GM21381 (cell line): Measurements from ENCODE around the gene ANO7.

Experiments
- ATAC-seq: cut with Tn5 transposase; IDR thresholded peaks from one replicate; pipeline ENCODE4 v1.9.1; 2021; ENCODE audit warnings: mild to moderate bottlenecking, moderate library complexity; ENCODE audit not compliant: unreplicated experiment

Gene ANO7

DNA sequence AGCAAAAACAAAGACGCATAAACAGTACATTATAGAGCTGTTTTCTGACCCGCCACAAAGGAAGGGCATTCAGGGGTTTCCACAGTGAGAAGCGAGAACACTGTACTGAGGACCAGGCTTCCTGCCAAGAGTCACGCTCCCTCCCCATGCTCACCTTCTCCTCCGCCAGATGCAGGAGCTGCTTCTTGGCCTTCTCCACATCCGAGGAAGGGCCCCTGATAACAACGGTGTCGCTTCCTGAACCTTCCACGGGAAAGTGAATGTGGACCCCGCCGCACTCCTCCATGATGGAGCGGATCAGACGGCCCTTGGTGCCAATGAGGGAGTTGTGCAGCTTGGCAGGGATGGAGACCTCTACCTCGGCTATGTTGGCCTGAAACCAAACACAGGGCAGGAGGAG lies 53.8 kb downstream of the ANO7 start:
- ATAC-seq, result no peak

DNA sequence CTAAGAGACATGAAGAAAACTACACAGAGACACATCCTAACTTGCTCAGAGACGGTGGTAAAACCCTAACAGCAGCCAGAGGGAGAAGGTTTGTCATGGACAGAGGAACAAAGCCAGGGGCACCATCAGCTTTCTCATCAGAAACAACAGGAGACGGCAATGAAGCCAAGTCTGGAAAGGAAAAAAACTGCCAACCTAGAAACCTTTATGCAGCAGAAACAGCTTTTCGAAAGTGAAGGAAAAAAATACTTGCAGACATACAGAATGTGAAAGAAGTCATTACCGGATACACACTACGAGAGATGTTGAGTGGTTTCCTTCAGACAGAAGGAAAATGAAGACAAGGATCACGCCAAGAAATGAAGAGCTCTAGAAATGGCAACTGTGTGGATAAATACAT lies 55.9 kb downstream of the ANO7 start:
- no peak for ATAC-seq

DNA sequence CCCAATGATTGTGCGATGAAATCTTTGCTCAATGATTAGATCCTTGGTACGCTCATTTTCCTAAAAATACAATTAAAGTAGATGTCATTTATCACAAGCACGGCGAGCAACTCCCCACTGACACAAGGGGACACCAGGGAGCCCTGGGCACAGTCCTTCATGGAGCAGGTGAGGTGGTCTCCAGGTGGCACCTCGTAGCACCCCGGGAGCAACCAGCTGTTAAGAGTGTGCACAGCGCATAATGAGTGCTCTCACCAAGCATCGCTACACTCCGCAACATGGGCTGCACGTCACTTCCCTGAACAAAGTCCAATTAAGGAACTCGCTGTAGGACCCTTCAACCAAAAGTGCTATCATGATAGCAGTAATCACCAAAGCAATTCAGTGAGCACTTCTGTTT lies 59.8 kb downstream of the ANO7 start:
- ATAC-seq, result no peak

DNA sequence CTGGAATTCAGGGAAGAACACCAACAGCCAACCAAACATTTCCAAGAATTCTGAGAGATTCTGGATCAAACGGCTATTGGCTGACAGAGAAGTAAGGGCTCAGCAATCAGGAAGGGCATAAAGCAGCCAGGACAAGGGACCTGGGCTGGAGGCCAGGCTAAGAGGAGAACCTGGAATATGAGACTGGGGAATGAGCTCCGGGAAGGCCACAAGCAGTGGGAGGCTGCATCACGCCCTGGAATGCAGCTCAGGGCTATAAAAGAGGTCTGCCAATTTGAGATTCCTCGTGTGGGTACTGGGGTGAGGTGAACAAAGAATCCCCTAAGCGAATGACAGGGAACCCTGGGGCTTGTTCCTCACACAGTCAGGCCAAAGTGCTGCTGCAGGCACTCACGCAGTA lies 60.4 kb downstream of the ANO7 start:
- no peak for ATAC-seq

DNA sequence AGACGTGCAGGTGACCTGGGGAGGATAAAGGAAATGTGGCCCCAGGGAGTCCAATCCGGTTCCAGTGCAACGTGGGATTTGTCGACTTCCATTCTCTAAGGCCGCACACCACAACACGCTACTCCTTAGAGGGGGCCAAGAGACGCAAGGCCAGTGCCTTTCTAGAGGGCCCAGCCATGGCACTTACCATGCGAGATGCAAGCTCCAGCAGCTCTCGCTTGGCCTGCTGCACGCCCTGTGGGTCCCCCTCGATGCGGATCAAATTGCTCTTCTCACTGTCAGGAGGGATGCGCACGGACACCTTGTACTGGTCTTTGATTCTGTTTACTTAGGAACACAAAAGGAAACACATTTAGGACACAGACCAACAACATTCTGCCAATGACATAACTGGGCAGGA lies 61.2 kb downstream of the ANO7 start:
- no peak for ATAC-seq

DNA sequence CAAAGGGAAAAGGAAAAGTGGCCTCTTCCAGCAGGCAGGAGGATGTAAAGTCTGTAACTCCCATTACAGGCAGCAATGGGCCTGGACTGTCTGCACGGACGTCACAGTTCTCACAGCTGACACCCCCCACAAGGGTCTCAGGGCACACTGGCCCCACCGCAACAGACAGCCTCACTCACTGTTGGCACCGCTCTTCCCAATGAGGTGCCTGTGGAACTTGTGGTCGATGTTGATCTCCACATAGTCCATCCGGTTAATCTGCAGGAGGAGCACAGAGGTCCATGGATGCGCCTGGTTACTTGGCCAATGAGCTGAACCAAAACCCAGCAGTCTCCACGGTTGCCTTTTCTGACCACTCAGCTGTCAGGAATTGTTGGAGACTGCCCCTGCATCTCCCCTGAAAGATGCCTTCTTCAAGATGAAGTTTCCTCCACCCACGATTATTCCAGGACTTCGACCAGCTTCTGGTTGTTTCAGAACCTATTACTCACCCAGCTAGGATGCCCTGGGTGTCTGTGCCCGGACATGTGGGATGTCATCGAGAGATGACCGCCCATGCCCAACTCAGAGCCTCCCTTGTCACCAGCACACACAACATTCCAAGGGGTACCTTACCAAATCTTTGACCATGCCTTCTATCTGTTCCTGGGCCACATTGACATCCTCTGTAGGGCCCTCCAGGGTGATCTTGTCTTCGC lies 64.5 kb downstream of the ANO7 start:
- ATAC-seq, result no peak

DNA sequence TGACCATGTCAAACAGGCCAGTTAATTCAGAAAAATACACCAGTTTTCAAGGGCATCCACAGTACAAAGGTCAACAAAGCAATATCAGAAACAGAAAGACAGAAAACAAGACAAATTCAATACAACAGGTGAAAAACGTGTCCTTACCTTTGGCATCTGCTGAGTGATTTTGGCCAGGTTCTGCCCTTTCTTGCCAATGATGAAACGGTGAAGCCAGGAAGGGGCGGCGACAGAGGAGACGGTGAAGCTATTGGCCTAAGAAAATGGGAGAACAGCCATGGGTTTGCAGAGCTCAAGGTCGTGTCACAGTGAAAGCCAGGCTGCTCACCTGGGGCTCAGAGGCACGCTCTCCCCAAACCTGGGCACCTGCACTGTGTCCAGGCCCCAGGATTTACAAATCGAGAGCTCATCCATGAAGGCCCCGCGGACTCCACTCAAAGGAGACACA lies 66.5 kb downstream of the ANO7 start:
- ATAC-seq, result no peak

DNA sequence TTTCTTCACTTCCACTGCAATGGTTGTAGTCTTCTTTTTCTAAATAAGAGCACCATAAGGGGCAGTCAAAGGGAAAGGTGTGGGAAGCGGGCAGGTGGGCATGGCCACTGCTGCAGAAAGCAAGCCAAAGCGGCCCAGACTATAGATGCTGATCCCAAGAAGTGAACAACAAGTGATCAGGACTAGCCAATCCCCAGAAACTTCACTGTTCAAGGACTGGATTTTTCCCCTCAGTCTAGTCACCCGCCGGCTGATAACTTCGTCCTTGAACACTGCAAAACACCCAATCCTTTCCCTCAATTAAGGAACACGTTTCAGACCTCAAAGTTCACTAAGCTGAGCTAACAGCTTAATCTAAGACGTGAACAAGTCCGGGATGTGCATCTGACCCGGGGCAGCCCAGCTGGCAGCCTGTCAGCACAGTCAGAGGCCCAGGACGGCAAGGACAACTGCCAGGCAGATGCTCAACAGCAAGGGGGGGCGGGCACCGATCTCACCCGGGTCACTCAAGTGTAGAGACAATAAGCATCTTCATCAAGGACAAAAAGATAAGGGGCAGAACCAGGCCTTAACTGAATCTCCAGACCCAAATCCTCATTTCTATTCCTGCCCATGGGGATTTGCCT lies 67.2 kb downstream of the ANO7 start:
- ATAC-seq, result no peak

DNA sequence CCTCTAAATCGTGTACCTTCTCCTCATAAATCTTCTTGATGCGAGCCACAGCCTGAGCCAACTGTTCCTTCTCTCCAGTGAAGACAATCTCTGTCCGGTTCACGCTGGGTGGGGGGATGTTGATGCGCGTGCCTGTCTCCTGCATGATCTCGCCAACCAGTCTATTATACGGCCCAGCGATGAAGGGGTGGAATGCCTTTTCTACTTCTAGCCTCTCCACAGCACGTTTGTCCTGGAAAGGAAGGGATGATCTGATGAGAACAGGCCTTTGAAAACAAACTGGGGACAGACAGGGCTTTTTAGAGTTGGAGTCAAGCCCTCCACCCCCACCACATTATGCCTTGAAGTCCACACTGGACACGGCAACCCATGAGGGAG lies 67.7 kb downstream of the ANO7 start:
- ATAC-seq, result no peak

DNA sequence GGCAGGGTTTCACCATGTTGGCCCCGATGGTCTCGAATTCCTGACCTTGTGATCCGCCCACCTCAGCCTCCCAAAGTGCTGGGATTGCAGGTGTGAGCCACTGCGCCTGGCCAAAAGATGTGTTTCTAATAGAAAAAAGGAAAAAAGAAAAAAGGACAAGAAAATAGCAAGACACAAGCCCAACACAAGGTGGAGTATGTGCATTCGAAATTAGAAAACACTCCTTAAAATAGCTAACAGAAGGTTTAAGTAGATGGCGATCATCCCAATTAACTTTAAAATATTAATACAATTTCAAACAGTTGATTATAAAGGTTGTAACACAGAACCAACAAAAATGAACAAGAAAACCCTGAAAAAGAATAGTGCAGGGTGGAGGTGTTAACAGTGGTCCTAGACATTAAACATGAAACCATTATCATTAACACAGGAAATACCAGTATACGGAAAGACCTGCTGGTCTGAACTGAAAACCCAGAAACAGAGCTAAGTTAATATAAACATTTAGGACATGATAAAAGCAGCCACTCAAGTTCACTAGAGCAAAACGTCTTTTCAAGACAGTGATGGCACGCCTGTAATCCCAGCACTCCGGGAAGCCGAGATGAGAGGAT lies 69.0 kb downstream of the ANO7 start:
- no peak for ATAC-seq

DNA sequence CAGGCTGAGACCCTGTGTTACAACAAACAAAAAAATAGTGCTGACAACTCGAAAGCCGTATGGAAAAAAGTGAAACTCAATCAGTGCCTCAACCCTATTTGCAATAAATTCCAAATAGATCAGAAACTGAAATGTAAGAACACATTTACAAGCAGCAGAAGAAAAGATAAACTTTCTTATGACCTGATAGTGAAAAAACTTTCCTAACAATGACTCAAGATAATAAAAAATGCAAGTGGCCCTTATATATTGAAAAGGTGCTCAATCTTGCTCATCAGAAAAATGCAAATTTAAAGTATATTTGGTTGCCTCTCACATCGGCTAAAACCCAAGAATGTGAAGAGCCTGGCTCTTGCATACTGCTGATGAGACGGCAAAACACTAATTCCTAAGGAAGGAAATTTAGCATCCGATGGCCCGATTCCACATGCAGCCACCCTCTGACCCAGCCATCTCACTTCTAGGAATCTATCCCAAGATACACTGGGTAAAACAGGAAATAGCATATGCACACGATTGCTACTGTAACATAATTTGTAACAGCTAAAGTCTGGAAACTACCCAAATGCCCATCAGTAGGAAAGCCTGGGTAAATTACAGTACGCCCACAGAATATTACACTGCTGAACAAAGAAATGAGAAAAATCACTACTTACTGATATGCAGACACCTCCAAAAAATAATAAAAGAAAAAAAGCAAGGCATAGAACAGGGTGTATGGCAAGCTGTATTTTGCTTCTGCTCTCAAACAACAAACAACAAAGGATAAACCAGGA lies 70.2 kb downstream of the ANO7 start:
- no peak for ATAC-seq

DNA sequence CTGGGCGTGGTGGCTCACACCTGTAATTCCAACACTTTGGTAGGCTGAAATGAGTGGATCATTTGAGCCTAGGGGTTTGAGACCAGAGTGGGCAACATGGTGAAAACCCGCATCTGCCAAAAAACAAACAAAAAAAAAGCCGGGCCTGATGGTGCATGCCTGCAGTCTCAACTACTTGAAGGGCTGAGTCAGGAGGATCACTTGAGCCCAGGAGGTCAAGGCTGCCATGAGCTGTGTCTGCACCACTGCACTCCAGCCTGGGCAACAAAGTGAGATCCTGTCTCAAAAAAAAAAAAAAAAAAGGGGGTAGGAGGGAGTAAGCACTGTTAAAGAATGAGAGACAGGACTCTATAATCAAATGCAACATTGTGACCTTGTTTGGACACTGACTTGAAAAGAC lies 72.4 kb downstream of the ANO7 start:
- ATAC-seq, result no peak

DNA sequence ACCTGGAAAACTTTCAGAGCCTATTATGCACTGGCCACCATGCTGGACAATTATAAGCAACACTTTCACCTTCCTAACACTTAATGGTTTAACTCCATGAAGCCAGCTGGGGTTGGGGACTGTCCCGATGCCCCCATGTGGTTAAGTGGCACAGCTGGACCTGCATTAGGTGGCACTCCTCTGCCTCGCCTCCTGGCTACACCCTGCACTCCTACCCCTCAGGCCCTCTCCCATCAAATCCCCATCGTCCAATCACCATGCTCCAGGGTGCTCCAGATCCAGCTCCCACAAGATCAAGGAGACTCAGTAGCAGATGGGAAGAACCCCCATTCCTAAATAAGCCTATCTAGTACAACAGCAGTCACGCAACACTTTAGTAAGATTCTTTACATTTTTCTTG lies 73.2 kb downstream of the ANO7 start:
- no peak for ATAC-seq

DNA sequence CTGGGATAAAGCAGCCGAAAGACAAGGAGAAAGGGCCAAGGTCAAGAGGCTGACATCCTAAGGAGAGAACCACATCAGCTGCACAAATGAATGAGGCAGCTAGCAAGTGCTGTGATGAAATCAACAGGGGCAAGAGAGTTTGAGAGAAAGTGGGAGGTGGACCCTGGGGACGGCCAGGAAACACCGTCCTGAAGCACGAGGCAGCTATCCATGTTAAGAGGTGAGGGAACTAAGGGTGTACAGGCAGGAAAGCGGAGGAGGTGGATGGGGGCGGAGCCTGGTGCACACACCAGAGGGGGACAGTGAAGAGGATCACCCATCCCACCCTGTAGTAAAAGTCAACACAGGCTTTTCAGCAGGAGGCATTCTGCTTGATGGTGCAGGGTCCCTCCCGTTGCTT lies 74.6 kb downstream of the ANO7 start:
- ATAC-seq, result no peak

DNA sequence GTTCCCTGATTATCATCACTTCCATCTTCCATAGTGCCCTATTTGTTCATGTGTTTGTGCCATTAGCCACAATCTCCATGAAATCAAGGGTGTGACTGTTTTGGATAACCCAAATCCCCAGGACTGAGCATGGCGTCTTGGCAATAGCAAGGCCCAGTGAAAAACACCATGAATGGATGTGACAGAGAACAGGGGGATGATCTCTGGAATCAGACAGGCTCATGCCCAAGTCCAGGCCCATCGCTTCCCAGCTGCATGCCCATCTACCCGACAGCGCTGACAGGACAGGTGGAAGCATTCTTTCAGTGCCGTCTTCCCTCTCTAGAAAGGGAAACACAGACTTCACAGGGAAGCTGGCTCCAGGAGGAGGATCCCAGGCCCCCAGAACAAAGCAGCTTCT lies 77.0 kb downstream of the ANO7 start:
- ATAC-seq, result no peak

DNA sequence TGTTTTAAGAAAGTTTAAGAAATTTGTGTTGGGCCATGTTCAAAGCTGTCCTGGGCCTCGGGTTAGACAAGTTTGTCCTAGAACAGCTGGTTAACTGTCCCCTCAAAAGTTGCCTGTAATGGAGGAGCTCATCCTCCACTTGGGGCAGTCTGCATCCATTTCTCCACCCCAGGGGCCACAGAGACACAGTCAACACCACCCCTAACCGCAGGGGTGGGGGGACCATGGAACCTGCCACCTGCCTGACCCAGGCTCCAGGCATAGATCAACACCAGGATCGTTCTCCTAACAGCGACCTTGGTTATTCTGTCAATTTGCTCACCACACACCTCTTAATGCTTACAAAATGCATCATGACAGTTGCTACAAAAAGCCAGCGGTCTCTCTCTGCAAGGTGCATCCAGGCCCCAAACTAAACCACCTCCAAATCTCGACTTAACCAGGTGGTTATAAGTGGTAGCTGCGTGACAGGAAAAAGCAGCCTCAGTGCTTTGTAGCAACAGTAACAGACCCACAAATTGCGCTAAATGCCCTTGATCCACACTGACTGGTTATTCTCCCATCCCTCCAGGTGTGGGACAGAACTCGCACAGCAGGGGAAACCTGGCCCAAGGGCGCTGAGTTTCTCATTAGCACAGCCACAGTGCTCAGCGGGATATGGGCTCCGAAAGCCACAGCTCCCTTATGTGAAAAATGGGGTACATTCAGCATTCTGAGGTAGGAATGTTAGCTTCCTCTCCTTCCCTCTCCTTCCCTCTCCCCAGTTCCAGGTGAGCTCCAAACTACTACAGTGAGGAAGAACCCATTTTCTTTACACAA lies 79.0 kb downstream of the ANO7 start:
- no peak for ATAC-seq

DNA sequence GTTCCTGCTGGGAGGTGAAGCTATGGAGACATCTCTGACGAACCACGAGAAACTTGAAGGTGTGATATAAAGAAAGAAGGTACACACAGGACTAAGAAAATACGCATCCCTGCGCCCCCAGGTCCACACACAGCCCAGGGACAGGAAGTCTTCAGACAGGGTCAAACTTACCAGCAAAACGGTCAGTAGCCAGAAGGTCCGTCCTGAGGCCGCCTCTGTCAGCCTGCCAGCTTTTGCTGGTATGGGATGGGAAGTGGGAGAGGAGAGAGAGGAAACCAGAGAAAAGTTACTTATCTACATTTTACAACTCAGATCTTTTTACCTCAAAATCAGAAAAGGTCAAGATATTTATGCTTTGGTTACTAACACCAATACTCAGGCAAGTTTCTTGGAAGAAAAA lies 79.8 kb downstream of the ANO7 start:
- ATAC-seq, result no peak

DNA sequence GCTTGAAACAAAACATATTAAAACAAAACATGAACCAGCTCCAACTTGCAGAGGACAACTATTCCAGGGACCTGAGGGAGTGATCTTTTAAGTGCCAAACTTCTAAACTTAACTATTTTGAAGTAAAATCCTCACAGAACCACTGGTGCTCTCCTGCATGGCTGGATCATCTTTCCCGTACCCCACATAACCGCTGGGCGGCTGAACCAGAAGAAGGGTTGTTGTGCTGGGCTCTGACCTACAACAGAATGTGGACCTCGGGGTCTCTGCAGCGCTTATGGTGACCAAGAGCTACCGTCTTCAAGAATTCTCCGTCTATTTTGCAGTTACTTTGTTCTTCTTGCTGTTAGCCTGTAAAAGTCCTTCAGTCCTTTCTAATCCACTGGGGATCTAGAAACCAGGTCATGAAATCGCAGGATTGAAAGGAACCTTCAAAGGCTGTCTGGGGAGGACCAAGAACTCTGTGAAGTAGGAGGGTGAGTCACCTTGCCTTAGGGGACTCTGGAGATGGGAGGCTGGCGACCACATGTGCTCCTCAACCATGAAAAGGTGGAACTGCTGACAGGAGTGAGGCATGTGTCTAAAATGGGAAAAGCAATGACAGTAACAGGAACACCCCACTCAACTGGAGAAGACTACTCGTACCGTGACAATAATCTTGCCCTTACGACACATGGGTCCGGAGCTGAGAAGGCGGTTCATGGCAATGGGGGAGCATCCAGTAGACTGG lies 80.4 kb downstream of the ANO7 start:
- no peak for ATAC-seq

DNA sequence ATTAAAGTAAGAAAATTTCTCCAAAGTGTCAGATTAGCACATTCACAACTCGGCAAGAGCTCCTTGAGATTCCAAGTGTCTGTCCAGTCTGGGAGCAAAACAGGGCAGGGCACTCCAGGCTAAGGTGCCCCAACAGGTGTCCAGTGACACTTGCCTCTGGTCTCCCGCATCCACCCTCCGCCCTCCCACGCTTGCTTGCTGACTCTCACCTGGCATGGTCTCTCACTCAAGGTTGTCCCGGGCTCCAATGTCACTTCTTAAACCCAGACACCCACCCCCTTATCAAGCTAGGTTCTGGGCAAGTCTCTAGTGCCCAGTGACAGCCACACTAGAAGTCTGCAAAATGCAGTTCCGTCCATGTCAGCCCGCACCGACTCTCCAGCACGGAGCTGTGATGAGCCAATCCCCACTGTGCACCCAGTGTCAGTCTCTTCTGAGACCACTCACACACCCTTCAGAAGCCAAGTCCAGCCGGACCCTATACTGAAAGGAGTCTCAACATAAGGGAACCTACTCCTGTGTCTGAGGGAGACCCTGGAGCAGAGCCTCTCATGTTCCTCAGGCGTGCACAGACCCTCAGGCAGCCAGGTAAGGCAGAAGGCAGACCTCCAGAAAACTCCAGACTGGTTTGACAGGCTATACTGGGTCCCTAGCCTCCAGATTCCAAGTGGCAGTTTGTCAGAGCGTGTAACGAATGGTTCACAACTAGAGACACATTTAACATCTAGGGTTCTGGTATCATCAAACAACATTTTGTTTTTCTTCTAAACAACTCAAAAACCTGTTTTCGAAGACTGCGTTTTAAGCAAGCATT lies 81.4 kb downstream of the ANO7 start:
- ATAC-seq, result no peak
